Activated CD4-positive, CD25-positive, alpha-beta regulatory T cell (primary cell): Measurements from ENCODE around the gene KCNIP1.
A peak's percentile ranks its signal among the peaks of the same experiment; 100 is the strongest.

ENCODE experiments used
- DNase-seq, 4 experiments: peaks; one replicate each; lab custom pipeline; 2025; lab: John Stamatoyannopoulos, UW

KCNIP1 gene

GRCh38 chr5:170483701-170484458, 19.9 kb upstream of the KCNIP1 start:
- peak in 1 of 4 experiments; percentile 3 for DNase-seq

- no peak for DNase-seq
These were observed 19.4 kb upstream of the KCNIP1 start for GRCh38 chr5:170484459-170484831.

GRCh38 chr5:170484847-170485615, 18.8 kb upstream of the KCNIP1 start:
- no peak for DNase-seq

- DNase-seq: no peak
These were observed 18.3 kb upstream of the KCNIP1 start for GRCh38 chr5:170485616-170485911.

- DNase-seq: no peak
These were observed 17.4 kb upstream of the KCNIP1 start for GRCh38 chr5:170486371-170486770.

- DNase-seq: no peak
These were observed 15.2 kb upstream of the KCNIP1 start for GRCh38 chr5:170488570-170488969.

- DNase-seq: no peak
These were observed 14.6 kb upstream of the KCNIP1 start for GRCh38 chr5:170489199-170489598.

- DNase-seq: no peak
These were observed 13.4 kb upstream of the KCNIP1 start for GRCh38 chr5:170490381-170490780.

- DNase-seq: no peak
These were observed 12.3 kb upstream of the KCNIP1 start for GRCh38 chr5:170491479-170491878.

GRCh38 chr5:170493028-170493820, 10.6 kb upstream of the KCNIP1 start:
- no peak for DNase-seq

- no peak for DNase-seq
These were observed 9.8 kb upstream of the KCNIP1 start for GRCh38 chr5:170494041-170494440.

- DNase-seq: no peak
These were observed 7.8 kb upstream of the KCNIP1 start for GRCh38 chr5:170495825-170496661.

GRCh38 chr5:170496662-170497028, 7.2 kb upstream of the KCNIP1 start:
- DNase-seq: no peak

- DNase-seq: no peak
These were observed 6.3 kb upstream of the KCNIP1 start for GRCh38 chr5:170497311-170498038.

- DNase-seq: no peak
These were observed 4.9 kb upstream of the KCNIP1 start for GRCh38 chr5:170498811-170499351.

GRCh38 chr5:170499621-170500020, 4.2 kb upstream of the KCNIP1 start:
- DNase-seq: no peak

- DNase-seq: no peak
These were observed 2.5 kb upstream of the KCNIP1 start for GRCh38 chr5:170501361-170501760.

GRCh38 chr5:170501931-170502330, 1.9 kb upstream of the KCNIP1 start:
- no peak for DNase-seq

GRCh38 chr5:170504616-170505266, 921 bp downstream of the KCNIP1 start:
- DNase-seq: no peak

GRCh38 chr5:170508036-170508435, 4.2 kb downstream of the KCNIP1 start:
- DNase-seq: no peak
